Lower leg skin (tissue), 3 donors: Measurements from ENCODE around the gene KIF15.

ENCODE experiments used
- POLR2A ChIP-seq, 2 donors: fragments of 450-650 bp; IDR thresholded peaks; one replicate each; pipeline ENCODE4 v1.6.1; 2016 to 2017; ENCODE audit warnings: antibody characterized with exemption in 2 of 2, mild to moderate bottlenecking in 1 of 2, moderate library complexity in 1 of 2
- TF ChIP-seq, protein P1 (sequence below), 3 donors: fragments of 450-650 bp; IDR thresholded peaks; one replicate each; pipeline ENCODE4 v1.5.1; 2016; ENCODE audit warnings: antibody characterized with exemption in 3 of 3, mild to moderate bottlenecking in 3 of 3, moderate library complexity in 2 of 3

DNA sequence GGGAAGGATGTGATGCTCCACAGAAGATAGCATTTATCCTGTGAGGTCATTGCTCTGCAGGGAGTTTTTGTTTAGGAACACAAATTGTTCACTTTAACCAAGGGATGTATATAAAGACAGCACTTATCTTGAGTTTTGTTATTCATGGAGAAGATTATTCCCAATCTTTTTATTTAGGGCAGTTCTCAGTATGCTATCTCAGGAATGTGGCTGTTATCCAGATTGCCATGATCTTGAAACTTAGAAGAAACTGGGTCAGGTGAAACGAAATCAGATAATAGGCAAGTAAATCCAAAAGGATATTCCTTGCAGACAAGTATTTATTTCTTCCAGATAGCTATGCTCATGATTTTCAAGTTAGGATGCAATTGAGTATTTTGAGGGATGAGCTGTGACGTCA lies 80.8 kb downstream of the KIF15 start:
- TF ChIP-seq POLR2A (IDR thresholded peaks at IDR 0.05): no peak
- TF ChIP-seq, protein P1, sequence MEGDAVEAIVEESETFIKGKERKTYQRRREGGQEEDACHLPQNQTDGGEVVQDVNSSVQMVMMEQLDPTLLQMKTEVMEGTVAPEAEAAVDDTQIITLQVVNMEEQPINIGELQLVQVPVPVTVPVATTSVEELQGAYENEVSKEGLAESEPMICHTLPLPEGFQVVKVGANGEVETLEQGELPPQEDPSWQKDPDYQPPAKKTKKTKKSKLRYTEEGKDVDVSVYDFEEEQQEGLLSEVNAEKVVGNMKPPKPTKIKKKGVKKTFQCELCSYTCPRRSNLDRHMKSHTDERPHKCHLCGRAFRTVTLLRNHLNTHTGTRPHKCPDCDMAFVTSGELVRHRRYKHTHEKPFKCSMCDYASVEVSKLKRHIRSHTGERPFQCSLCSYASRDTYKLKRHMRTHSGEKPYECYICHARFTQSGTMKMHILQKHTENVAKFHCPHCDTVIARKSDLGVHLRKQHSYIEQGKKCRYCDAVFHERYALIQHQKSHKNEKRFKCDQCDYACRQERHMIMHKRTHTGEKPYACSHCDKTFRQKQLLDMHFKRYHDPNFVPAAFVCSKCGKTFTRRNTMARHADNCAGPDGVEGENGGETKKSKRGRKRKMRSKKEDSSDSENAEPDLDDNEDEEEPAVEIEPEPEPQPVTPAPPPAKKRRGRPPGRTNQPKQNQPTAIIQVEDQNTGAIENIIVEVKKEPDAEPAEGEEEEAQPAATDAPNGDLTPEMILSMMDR (IDR thresholded peaks at IDR 0.05): no peak
